Endothelial cell of umbilical vein (primary cell): ENCODE results near the gene WDPCP.

Experiments used
- EZH2 ChIP-seq: IDR thresholded peaks from 2 replicates; pipeline ENCODE4 v1.6.1; 2012; ENCODE audit warnings: borderline replicate concordance, low read depth, mild to moderate bottlenecking, moderate library complexity, low read length, inconsistent platforms; ENCODE audit not compliant: severe bottlenecking
- FOS ChIP-seq: IDR thresholded peaks from 2 replicates; pipeline ENCODE4 v1.6.1; 2011; ENCODE audit warnings: mild to moderate bottlenecking, low read length, moderate library complexity, borderline replicate concordance; ENCODE audit not compliant: insufficient read depth
- POLR2A ChIP-seq: IDR thresholded peaks from 2 replicates; pipeline ENCODE4 v1.6.1; 2012; ENCODE audit warnings: low read depth, mild to moderate bottlenecking, control low read depth, low read length
- POLR2AphosphoS5 ChIP-seq: IDR thresholded peaks from 2 replicates; pipeline ENCODE4 v1.6.1; 2012; ENCODE audit warnings: low read depth, mild to moderate bottlenecking, control low read depth, low read length, moderate library complexity; ENCODE audit not compliant: insufficient read depth
- TF ChIP-seq, protein P1 (sequence below), 2 donors: IDR thresholded peaks; 1 replicate in 1 of 2; 2 replicates in 1 of 2; pipeline ENCODE4 v1.5.1; 2011; ENCODE audit warnings: low read length in 2 of 2, mild to moderate bottlenecking in 2 of 2, moderate library complexity in 2 of 2, control low read depth in 1 of 2, inconsistent platforms in 1 of 2, low read depth in 1 of 2; ENCODE audit not compliant: insufficient read depth in 1 of 2; ENCODE audit errors: extremely low read depth in 1 of 2
- TF ChIP-seq, protein P2 (sequence below): IDR thresholded peaks from 2 replicates; pipeline ENCODE4 v1.6.1; 2011; ENCODE audit not compliant: insufficient read depth, insufficient read length

DNA sequence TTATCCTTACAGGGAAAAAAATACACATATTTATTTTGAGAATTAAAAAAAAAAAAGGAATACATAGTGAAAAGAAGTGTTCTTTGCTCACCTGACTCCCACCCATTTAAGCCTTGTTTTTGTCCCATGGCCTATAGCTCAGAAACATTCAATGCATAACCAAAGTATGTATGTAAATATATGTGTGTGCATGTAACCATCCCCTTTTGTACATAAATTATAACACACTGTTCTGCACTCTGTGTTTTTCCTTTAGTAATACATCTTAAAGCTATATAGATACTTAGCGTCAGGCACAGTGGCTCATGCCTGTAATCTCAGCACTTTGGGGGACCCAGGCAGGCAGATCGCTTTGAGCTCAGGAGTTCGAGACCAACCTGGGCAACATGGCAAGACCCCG lies 22.2 kb upstream of the WDPCP start:
- TF ChIP-seq POLR2AphosphoS5 (no peak), POLR2A (no peak), EZH2 (no peak), FOS (no peak)
- TF ChIP-seq, protein P1, sequence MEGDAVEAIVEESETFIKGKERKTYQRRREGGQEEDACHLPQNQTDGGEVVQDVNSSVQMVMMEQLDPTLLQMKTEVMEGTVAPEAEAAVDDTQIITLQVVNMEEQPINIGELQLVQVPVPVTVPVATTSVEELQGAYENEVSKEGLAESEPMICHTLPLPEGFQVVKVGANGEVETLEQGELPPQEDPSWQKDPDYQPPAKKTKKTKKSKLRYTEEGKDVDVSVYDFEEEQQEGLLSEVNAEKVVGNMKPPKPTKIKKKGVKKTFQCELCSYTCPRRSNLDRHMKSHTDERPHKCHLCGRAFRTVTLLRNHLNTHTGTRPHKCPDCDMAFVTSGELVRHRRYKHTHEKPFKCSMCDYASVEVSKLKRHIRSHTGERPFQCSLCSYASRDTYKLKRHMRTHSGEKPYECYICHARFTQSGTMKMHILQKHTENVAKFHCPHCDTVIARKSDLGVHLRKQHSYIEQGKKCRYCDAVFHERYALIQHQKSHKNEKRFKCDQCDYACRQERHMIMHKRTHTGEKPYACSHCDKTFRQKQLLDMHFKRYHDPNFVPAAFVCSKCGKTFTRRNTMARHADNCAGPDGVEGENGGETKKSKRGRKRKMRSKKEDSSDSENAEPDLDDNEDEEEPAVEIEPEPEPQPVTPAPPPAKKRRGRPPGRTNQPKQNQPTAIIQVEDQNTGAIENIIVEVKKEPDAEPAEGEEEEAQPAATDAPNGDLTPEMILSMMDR (IDR thresholded peaks at IDR 0.05; ENCODE audit: extremely low read depth in 1 of 2, insufficient read depth in 1 of 2, low read depth in 1 of 2, low read length in 2 of 2), result no peak
- TF ChIP-seq, protein P2, sequence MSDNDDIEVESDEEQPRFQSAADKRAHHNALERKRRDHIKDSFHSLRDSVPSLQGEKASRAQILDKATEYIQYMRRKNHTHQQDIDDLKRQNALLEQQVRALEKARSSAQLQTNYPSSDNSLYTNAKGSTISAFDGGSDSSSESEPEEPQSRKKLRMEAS, result no peak
